Measurements from ENCODE around the gene JMY.

JMY gene

DNA sequence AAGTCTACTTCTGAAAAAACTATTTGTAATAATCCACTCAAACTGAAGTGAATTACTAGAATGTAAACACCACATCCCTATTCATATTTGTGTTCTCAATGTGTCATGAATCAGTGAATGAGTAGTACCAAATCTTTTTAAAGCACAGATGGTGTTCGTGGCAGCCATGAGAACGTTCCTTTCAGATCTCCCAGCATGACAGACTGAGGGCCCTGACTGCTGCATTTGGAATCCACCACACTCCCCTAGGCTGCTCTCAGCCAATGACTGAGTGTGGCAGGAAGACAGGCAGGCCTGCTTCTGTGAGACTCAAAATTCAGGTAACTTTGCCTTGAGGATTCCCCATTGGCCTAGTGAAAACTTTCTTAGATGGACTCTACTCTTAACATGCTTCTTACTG is 10.9 kb upstream of the JMY start:
- TF ChIP-seq, protein P1, sequence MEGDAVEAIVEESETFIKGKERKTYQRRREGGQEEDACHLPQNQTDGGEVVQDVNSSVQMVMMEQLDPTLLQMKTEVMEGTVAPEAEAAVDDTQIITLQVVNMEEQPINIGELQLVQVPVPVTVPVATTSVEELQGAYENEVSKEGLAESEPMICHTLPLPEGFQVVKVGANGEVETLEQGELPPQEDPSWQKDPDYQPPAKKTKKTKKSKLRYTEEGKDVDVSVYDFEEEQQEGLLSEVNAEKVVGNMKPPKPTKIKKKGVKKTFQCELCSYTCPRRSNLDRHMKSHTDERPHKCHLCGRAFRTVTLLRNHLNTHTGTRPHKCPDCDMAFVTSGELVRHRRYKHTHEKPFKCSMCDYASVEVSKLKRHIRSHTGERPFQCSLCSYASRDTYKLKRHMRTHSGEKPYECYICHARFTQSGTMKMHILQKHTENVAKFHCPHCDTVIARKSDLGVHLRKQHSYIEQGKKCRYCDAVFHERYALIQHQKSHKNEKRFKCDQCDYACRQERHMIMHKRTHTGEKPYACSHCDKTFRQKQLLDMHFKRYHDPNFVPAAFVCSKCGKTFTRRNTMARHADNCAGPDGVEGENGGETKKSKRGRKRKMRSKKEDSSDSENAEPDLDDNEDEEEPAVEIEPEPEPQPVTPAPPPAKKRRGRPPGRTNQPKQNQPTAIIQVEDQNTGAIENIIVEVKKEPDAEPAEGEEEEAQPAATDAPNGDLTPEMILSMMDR (conservative IDR thresholded peaks at IDR 0.05; ENCODE audit: low read length) = no peak
- no peak for TF ChIP-seq EZH2phosphoT487 (IDR thresholded peaks at IDR 0.05; ENCODE audit: borderline replicate concordance)
- H3K79me2 ChIP-seq (ENCODE audit: insufficient read depth, low read length) = no peaks in the 10 kb centered on the region

DNA sequence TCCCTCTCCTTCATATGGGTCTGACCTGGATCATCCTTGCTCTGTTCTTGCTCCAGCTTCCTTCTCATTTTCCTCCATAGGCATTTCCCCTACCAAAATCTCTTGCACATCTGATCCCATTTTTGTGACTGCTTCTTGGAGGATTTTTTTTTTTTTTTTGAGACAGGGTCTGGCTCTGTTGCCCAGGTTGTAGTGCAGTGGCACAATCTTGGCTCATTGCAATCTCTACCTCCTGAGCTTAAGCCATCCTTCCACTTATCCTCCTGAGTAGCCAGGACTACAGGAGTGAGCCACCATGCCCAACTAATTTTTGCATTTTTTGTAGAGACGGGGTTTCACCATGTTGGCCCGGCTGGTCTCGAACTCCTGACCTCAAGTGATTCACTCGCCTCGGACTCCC is 10.5 kb upstream of the JMY start:
- Histone ChIP-seq H3K79me2 (ENCODE audit: insufficient read depth, low read length) (no peaks in the 10 kb centered on the region), H3K4me2 (ENCODE audit: low read depth, low read length, poor library complexity, severe bottlenecking) (no peak overlapping the region), H2AFZ (ENCODE audit: low read length) (no peak overlapping the region), H3K9ac (ENCODE audit: low read depth, low read length, poor library complexity, severe bottlenecking) (no peak overlapping the region), H3K4me1 (ENCODE audit: insufficient read depth, low read length, poor library complexity, severe bottlenecking) (no peaks in the 10 kb centered on the region), H3K9me3 (ENCODE audit: insufficient read depth, low read depth, low read length) (no peaks in the 10 kb centered on the region), H3K36me3 (ENCODE audit: insufficient read depth, low read length) (no peaks in the 10 kb centered on the region), H3K4me3 (ENCODE audit: low read length, poor library complexity, severe bottlenecking) (no peak overlapping the region), H3F3A (ENCODE audit: low read depth) (no peaks in the 10 kb centered on the region), H3K27me3 (ENCODE audit: insufficient read depth, low read length, poor library complexity, severe bottlenecking) (no peaks in the 10 kb centered on the region), H4K20me1 (ENCODE audit: insufficient read depth, low read length, poor library complexity, severe bottlenecking) (no peaks in the 10 kb centered on the region), H3K9me2 (replicated peaks; ENCODE audit: low read depth, low read length) (no peaks in the 10 kb centered on the region)
- TF ChIP-seq, protein P1 (conservative IDR thresholded peaks at IDR 0.05; ENCODE audit: low read length) = no peak
- no peak for TF ChIP-seq EZH2phosphoT487 (IDR thresholded peaks at IDR 0.05; ENCODE audit: borderline replicate concordance)

More for the DNA sequence above, 10.9 kb upstream of the JMY start:
- Histone ChIP-seq H3F3A (ENCODE audit: low read depth) (no peaks in the 10 kb centered on the region), H4K20me1 (ENCODE audit: insufficient read depth, low read length, poor library complexity, severe bottlenecking) (no peaks in the 10 kb centered on the region), H3K27me3 (ENCODE audit: insufficient read depth, low read length, poor library complexity, severe bottlenecking) (no peaks in the 10 kb centered on the region), H3K9me3 (ENCODE audit: insufficient read depth, low read depth, low read length) (no peaks in the 10 kb centered on the region), H3K36me3 (ENCODE audit: insufficient read depth, low read length) (no peaks in the 10 kb centered on the region), H3K9ac (ENCODE audit: low read depth, low read length, poor library complexity, severe bottlenecking) (no peak overlapping the region), H3K4me1 (ENCODE audit: insufficient read depth, low read length, poor library complexity, severe bottlenecking) (no peaks in the 10 kb centered on the region), H2AFZ (ENCODE audit: low read length) (no peak overlapping the region), H3K9me2 (replicated peaks; ENCODE audit: low read depth, low read length) (no peaks in the 10 kb centered on the region), H3K4me3 (ENCODE audit: low read length, poor library complexity, severe bottlenecking) (no peak overlapping the region), H3K4me2 (ENCODE audit: low read depth, low read length, poor library complexity, severe bottlenecking) (no peak overlapping the region)

DNA sequence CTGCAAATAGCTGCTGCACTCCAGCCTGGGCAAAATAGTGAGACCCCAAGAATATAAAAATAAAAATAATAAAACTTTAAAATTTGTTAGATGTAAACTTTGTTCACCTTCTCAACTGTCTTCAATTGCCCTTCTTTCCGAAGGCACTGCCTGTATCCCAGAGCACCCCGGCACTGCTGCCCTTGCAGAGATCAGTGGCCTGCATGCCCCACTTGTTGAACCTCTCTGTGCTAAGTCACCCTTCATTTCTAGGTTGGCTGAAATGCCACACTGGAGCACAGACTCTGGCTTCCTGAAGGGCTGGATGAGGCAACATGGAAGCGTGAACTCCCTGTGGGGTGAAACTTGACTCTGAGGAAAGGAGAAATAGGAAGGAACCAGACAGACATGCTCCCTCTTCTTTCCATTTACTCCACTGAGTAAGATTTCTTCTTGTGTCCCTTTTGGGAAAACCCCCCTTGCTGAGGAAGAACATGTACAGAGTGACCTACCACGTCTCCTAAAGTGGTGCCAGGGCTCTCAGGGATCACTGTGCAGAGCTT is 8.4 kb upstream of the JMY start:
- H3K4me3 ChIP-seq (ENCODE audit: low read length, poor library complexity, severe bottlenecking) = no peak overlapping the region
- no peak overlapping the region for H2AFZ ChIP-seq (ENCODE audit: low read length)
- H3K4me1 ChIP-seq (ENCODE audit: insufficient read depth, low read length, poor library complexity, severe bottlenecking) = no peaks in the 10 kb centered on the region
- H4K20me1 ChIP-seq (ENCODE audit: insufficient read depth, low read length, poor library complexity, severe bottlenecking) = no peaks in the 10 kb centered on the region
- no peaks in the 10 kb centered on the region for H3K9me3 ChIP-seq (ENCODE audit: insufficient read depth, low read depth, low read length)
- H3F3A ChIP-seq (ENCODE audit: low read depth) = no peaks in the 10 kb centered on the region
- no peaks in the 10 kb centered on the region for H3K27me3 ChIP-seq (ENCODE audit: insufficient read depth, low read length, poor library complexity, severe bottlenecking)
- TF ChIP-seq, protein P1 (conservative IDR thresholded peaks at IDR 0.05; ENCODE audit: low read length) = no peak
- TF ChIP-seq EZH2phosphoT487 (IDR thresholded peaks at IDR 0.05; ENCODE audit: borderline replicate concordance) = no peak
- H3K4me2 ChIP-seq (ENCODE audit: low read depth, low read length, poor library complexity, severe bottlenecking) = no peak overlapping the region
- H3K9ac ChIP-seq (ENCODE audit: low read depth, low read length, poor library complexity, severe bottlenecking) = no peak overlapping the region
- no peaks in the 10 kb centered on the region for H3K79me2 ChIP-seq (ENCODE audit: insufficient read depth, low read length)
- no peaks in the 10 kb centered on the region for H3K9me2 ChIP-seq (replicated peaks; ENCODE audit: low read depth, low read length)
- no peaks in the 10 kb centered on the region for H3K36me3 ChIP-seq (ENCODE audit: insufficient read depth, low read length)

Measured in Loucy (cell line).